Activated T-helper 1 cell treated with anti-CD3 and anti-CD28 coated beads, Interleukin-2, amount 50 U/mL, for 16 hours (primary cell): ENCODE measurements around the gene CPEB4.

ENCODE experiments used
- DNase-seq, 2 donors: peaks; one replicate each; pipeline ENCODE4 v3.0.0-alpha.2; 2020; ENCODE audit warnings: low read depth in 1 of 2, low spot score in 1 of 2

The CPEB4 gene

GRCh38 chr5:173887610-173888472 lies at the start of gene CPEB4:
TSS of gene CPEB4 (plus strand) at chr5:173888349. CDS start at chr5:173889734, 1,385 bp downstream.
- DNase-seq = peak; percentile 89 to 93

GRCh38 chr5:173839117-173839713 lies 48.9 kb upstream of the CPEB4 start:
- DNase-seq = no peak

GRCh38 chr5:173840111-173840983 lies 47.8 kb upstream of the CPEB4 start:
- DNase-seq = no peak

- no peak for DNase-seq
These were observed 46.4 kb upstream of the CPEB4 start for GRCh38 chr5:173841710-173842109.

- no peak for DNase-seq
These were observed 44.4 kb upstream of the CPEB4 start for GRCh38 chr5:173843794-173844193.

- no peak for DNase-seq
These were observed 42.8 kb upstream of the CPEB4 start for GRCh38 chr5:173845321-173845720.

- no peak for DNase-seq
These were observed 41.1 kb upstream of the CPEB4 start for GRCh38 chr5:173846929-173847501.

- no peak for DNase-seq
These were observed 39.1 kb upstream of the CPEB4 start for GRCh38 chr5:173848986-173849596.

- DNase-seq = no peak
These were observed 38.2 kb upstream of the CPEB4 start for GRCh38 chr5:173849908-173850307.

- DNase-seq = no peak
These were observed 37.5 kb upstream of the CPEB4 start for GRCh38 chr5:173850659-173851058.

GRCh38 chr5:173851595-173852243 lies 36.4 kb upstream of the CPEB4 start:
- DNase-seq = no peak

GRCh38 chr5:173852790-173853359 lies 35.3 kb upstream of the CPEB4 start:
- no peak for DNase-seq

- DNase-seq = no peak
These were observed 34.6 kb upstream of the CPEB4 start for GRCh38 chr5:173853370-173854131.

GRCh38 chr5:173855162-173855994 lies 32.8 kb upstream of the CPEB4 start:
- no peak for DNase-seq

- DNase-seq = no peak
These were observed 32.0 kb upstream of the CPEB4 start for GRCh38 chr5:173855995-173856656.

GRCh38 chr5:173857234-173857633 lies 30.9 kb upstream of the CPEB4 start:
- DNase-seq = no peak

- DNase-seq = no peak
These were observed 30.0 kb upstream of the CPEB4 start for GRCh38 chr5:173858021-173858669.
